ENCODE data around the gene SPDYE2. TPM values are rescaled to one million over a fixed set of nuclear protein-coding genes. Genes with fewer than 3 reads are reported as not detected.
A peak's percentile ranks its signal among the peaks of the same experiment; 100 is the strongest.
"Not testable (repeated sequence)": the region's sequence is repeated elsewhere in the genome, so short reads cannot be mapped to it uniquely, and the experiment has no call there.

SPDYE2 gene
- total and polyA plus RNA-seq, 2 donors (not counting 3 experiments of a cell fraction or from before 2014, with no cell fraction given), result not detected

DNA sequence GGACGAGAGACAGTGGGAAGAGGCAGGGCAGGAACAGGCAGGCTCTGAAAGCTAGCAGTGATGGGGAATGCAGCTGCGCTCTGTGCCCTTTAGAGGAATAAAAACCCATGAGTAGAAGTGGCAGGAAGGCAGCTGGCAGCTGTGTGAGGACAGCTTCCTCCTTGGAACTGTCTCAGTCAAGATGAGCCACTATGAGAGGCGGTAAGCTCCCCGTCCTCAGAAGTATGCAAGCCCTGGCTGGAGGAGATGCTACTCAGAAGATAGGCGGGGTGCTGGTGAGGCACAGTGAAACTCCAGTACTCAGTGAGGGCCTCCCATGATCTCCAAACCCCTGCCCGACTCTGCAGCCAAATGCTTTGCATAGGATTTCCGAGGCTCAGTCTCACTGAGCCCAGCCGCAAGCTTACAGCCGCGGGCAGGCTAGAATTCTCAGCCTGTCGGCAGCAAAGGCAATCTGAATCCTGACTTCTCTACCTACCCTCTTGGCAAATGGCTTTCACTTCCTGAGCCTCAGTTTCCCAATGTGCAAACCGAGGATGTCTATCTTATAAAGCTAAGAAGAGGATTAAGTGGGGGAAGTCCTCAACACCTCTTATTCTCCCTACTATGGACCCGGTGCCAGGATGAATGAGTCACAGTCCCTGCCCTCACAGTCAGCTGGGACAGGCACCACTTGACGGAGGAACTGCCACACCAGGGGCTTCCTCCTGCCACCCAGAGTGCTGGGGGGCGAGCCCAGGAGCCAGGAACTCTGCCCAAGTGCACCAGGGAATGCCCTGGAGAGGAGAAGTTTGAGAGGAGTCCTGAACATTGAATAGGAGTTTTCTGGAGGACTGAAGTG lies 35.9 kb upstream of the SPDYE2 start:
- H3K9me1 ChIP-seq (replicated peaks; ENCODE audit: control insufficient read depth, extremely low read depth, insufficient read depth, low read length); H2AFZ ChIP-seq (ENCODE audit: low read depth, low read length); H4K20me1 ChIP-seq (replicated peaks; ENCODE audit: control insufficient read depth, extremely low read depth, insufficient read depth, low read length); H3K27me3 ChIP-seq (ENCODE audit: control insufficient read depth in 2 of 2, insufficient read depth in 2 of 2, low read length in 2 of 2); intact Hi-C loops (cut with micrococcal nuclease); dilution Hi-C loops (cut with MboI; ENCODE audit: extremely low pct_ligation_motif_present, low sequenced_read_pairs); H3K79me2 ChIP-seq (ENCODE audit: control insufficient read depth, insufficient read depth, low read length); DNase-seq (ENCODE audit: low read depth, low spot score); H3K4me1 ChIP-seq (ENCODE audit: control insufficient read depth, extremely low read depth, insufficient read depth, low read length); H3K4me3 ChIP-seq (replicated peaks in 1 of 3; ENCODE audit: insufficient read depth in 1 of 3, low read depth in 1 of 3, low read length in 3 of 3); BruUV-seq (replicated peaks); H3K27ac ChIP-seq (ENCODE audit: insufficient read depth, low read depth, low read length); H3K36me3 ChIP-seq (ENCODE audit: control insufficient read depth in 2 of 2, extremely low read depth in 1 of 2, insufficient read depth in 2 of 2, low read length in 2 of 2); CTCF ChIA-PET; POLR2A ChIA-PET; H3K4me2 ChIP-seq (ENCODE audit: insufficient read depth, low read length); H3K9me3 ChIP-seq (replicated peaks; ENCODE audit: control insufficient read depth, insufficient read depth, low read length); H3K9ac ChIP-seq (replicated peaks; ENCODE audit: extremely low read depth, insufficient read depth, low read length): not testable (repeated sequence)
- peak; percentile 90 for FAIRE-seq

DNA sequence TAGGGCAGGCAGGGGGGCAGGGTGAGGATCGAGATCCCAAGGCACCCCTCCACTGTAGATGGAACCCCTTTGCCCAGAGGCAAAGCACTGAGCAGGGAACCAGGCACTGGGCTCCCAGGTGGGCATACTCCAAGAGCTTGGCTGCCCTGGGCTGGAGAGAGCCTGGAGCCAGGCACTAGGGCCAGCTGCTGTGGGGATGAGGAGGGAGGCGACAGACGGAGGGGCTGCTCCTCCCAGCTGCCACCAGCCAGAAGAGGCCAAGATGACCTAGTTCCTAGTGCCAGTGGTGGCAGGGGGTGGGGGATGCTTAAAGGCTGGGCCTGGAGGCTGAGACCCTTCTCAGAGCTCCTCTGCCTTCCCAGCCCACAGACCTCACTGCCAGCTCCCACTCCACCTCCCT lies 35.1 kb upstream of the SPDYE2 start:
- H4K20me1 ChIP-seq (replicated peaks; ENCODE audit: control insufficient read depth, extremely low read depth, insufficient read depth, low read length); DNase-seq (ENCODE audit: low read depth, low spot score); H3K4me2 ChIP-seq (ENCODE audit: insufficient read depth, low read length); intact Hi-C loops (cut with micrococcal nuclease); BruUV-seq (replicated peaks); dilution Hi-C loops (cut with MboI; ENCODE audit: extremely low pct_ligation_motif_present, low sequenced_read_pairs); POLR2A ChIA-PET; H3K4me3 ChIP-seq (replicated peaks in 1 of 3; ENCODE audit: insufficient read depth in 1 of 3, low read depth in 1 of 3, low read length in 3 of 3); H3K36me3 ChIP-seq (ENCODE audit: control insufficient read depth in 2 of 2, extremely low read depth in 1 of 2, insufficient read depth in 2 of 2, low read length in 2 of 2); CTCF ChIA-PET; H2AFZ ChIP-seq (ENCODE audit: low read depth, low read length); H3K9me3 ChIP-seq (replicated peaks; ENCODE audit: control insufficient read depth, insufficient read depth, low read length); H3K27me3 ChIP-seq (ENCODE audit: control insufficient read depth in 2 of 2, insufficient read depth in 2 of 2, low read length in 2 of 2); H3K9me1 ChIP-seq (replicated peaks; ENCODE audit: control insufficient read depth, extremely low read depth, insufficient read depth, low read length); H3K79me2 ChIP-seq (ENCODE audit: control insufficient read depth, insufficient read depth, low read length); H3K27ac ChIP-seq (ENCODE audit: insufficient read depth, low read depth, low read length); H3K4me1 ChIP-seq (ENCODE audit: control insufficient read depth, extremely low read depth, insufficient read depth, low read length); H3K9ac ChIP-seq (replicated peaks; ENCODE audit: extremely low read depth, insufficient read depth, low read length); FAIRE-seq: not testable (repeated sequence)

DNA sequence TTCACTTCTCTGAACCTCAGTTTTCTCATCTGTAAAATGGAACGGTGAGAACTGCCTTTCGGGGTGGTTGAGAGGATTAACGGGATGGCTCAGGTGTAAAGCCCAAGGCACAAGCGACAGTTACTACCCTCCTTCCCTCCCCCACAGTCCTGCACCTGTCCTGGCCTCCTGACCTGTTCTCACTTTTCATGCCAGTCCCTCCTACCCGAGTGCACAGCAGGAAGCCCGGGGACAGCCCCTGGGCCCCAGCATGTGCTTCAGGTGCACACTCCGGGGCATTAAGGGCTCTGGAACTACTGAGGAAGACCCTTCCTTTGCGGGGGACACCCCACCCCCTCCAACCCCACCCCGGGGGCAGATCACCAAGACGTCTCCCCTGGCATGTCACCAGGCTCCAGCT lies 34.1 kb upstream of the SPDYE2 start:
- H3K27me3 ChIP-seq (ENCODE audit: control insufficient read depth in 2 of 2, insufficient read depth in 2 of 2, low read length in 2 of 2); H3K9me1 ChIP-seq (replicated peaks; ENCODE audit: control insufficient read depth, extremely low read depth, insufficient read depth, low read length); H3K36me3 ChIP-seq (ENCODE audit: control insufficient read depth in 2 of 2, extremely low read depth in 1 of 2, insufficient read depth in 2 of 2, low read length in 2 of 2); H3K9ac ChIP-seq (replicated peaks; ENCODE audit: extremely low read depth, insufficient read depth, low read length); intact Hi-C loops (cut with micrococcal nuclease); H2AFZ ChIP-seq (ENCODE audit: low read depth, low read length); H4K20me1 ChIP-seq (replicated peaks; ENCODE audit: control insufficient read depth, extremely low read depth, insufficient read depth, low read length); H3K4me3 ChIP-seq (replicated peaks in 1 of 3; ENCODE audit: insufficient read depth in 1 of 3, low read depth in 1 of 3, low read length in 3 of 3); FAIRE-seq; H3K4me1 ChIP-seq (ENCODE audit: control insufficient read depth, extremely low read depth, insufficient read depth, low read length); CTCF ChIA-PET; H3K79me2 ChIP-seq (ENCODE audit: control insufficient read depth, insufficient read depth, low read length); POLR2A ChIA-PET; H3K9me3 ChIP-seq (replicated peaks; ENCODE audit: control insufficient read depth, insufficient read depth, low read length); BruUV-seq (replicated peaks); H3K4me2 ChIP-seq (ENCODE audit: insufficient read depth, low read length); DNase-seq (ENCODE audit: low read depth, low spot score); dilution Hi-C loops (cut with MboI; ENCODE audit: extremely low pct_ligation_motif_present, low sequenced_read_pairs); H3K27ac ChIP-seq (ENCODE audit: insufficient read depth, low read depth, low read length): not testable (repeated sequence)

DNA sequence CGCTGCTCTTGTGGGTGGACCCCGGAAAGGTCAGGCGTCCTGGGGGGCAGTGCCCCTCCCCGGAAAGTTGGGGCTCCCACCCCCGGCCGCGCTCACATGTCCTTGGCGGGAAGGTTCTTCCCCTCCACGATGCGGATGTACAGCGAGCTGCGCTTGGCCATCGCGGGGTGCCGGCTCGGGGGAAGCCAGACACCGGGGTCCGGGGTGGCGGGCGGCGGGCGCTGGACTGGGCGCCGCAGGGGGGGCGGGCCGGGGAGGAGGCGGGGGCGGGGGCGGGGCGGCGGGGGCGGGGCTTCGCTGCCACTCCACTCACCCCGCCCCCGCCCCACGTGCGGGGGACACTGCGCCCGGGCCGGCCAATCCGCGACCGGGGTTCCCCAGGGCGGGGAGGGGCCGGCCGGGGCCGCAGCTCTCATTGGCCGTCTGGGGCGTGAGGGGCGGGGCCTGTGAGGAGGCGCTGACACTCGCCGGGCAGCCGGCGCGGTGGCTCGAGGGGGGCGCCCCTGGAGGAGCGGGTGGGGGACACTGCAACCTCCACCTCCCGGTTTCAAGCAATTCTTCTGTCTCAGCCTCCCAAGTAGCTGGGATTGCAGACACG lies 33.4 kb upstream of the SPDYE2 start, which contains the start of gene RASA4B:
RASA4B (minus strand) TSS at position 228 of the 598 bp plus-strand sequence; CDS start at position 161, 67 bp downstream.
- intact Hi-C loops (cut with micrococcal nuclease); POLR2A ChIA-PET; H3K4me1 ChIP-seq (ENCODE audit: control insufficient read depth, extremely low read depth, insufficient read depth, low read length); H3K9ac ChIP-seq (replicated peaks; ENCODE audit: extremely low read depth, insufficient read depth, low read length); H3K9me1 ChIP-seq (replicated peaks; ENCODE audit: control insufficient read depth, extremely low read depth, insufficient read depth, low read length); DNase-seq (ENCODE audit: low read depth, low spot score); H3K4me2 ChIP-seq (ENCODE audit: insufficient read depth, low read length); H3K9me3 ChIP-seq (replicated peaks; ENCODE audit: control insufficient read depth, insufficient read depth, low read length); H3K27ac ChIP-seq (ENCODE audit: insufficient read depth, low read depth, low read length); dilution Hi-C loops (cut with MboI; ENCODE audit: extremely low pct_ligation_motif_present, low sequenced_read_pairs); CTCF ChIA-PET; H3K36me3 ChIP-seq (ENCODE audit: control insufficient read depth in 2 of 2, extremely low read depth in 1 of 2, insufficient read depth in 2 of 2, low read length in 2 of 2); H4K20me1 ChIP-seq (replicated peaks; ENCODE audit: control insufficient read depth, extremely low read depth, insufficient read depth, low read length); H2AFZ ChIP-seq (ENCODE audit: low read depth, low read length); H3K79me2 ChIP-seq (ENCODE audit: control insufficient read depth, insufficient read depth, low read length); BruUV-seq (replicated peaks); H3K27me3 ChIP-seq (ENCODE audit: control insufficient read depth in 2 of 2, insufficient read depth in 2 of 2, low read length in 2 of 2): not testable (repeated sequence)
- peak; percentile 88 for FAIRE-seq
- H3K4me3 ChIP-seq (replicated peaks in 1 of 3; ENCODE audit: insufficient read depth in 1 of 3, low read depth in 1 of 3, low read length in 3 of 3), result peak within 1 kb of the TSS in 1 of 3 experiments; percentile 24

Measured in endothelial cell of umbilical vein (primary cell).